ENCODE results near the gene B2M. TPM values are rescaled to one million over a fixed set of nuclear protein-coding genes. Genes with fewer than 3 reads are reported as not detected.

The B2M gene
- total RNA-seq, 1 experiment from 2014 or later: 605 TPM

DNA sequence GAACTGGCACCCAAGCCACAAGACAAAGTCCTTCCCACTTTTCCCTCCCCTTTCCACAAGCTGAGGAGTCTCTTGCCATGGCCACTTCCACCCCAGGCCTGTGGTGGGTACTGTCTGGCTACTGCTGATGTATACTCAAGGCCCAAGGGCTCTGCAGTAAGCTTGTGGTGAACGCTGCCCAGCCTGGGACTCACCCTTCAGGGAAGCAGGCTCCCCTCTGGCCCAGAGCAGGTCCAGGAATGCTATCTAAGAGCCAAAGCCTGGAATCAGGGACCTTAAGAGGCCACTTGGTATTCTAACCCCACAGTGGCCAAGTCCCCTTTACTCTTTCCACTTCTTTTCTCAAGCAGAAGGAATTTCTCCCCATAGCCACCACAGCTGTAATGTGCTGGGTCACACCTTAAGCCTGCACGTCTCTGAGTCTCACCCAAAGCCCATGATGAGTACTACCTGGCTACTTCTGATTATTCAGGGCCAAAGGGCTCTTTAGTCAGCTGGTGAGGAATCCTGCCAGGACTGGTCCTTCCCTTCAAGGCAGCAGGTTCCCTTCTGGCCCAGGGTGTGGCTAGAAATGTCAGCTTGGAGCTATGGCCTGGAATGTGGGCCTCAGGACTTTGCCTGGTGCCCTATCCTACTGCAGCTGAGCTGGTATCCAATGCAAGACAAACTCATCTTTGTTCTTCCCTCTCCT is 4.2 kb upstream of the B2M start:
- intact Hi-C loops (cut with micrococcal nuclease): no loop called here
- Mint-ChIP-seq H3K4me1 (ENCODE audit: insufficient read depth, unreplicated experiment) (no peaks in the 10 kb centered on the region), H3K27me3 (ENCODE audit: insufficient read depth, unreplicated experiment) (no peaks in the 10 kb centered on the region), H3K36me3 (ENCODE audit: insufficient read depth, unreplicated experiment) (peaks cover 11% of the 10 kb centered on the region), H3K27ac (ENCODE audit: low read depth, unreplicated experiment) (no peak overlapping the region), H3K9me3 (ENCODE audit: unreplicated experiment) (no peaks in the 10 kb centered on the region), H3K4me3 (ENCODE audit: unreplicated experiment) (no peak overlapping the region)
- TF ChIP-seq, protein P1, sequence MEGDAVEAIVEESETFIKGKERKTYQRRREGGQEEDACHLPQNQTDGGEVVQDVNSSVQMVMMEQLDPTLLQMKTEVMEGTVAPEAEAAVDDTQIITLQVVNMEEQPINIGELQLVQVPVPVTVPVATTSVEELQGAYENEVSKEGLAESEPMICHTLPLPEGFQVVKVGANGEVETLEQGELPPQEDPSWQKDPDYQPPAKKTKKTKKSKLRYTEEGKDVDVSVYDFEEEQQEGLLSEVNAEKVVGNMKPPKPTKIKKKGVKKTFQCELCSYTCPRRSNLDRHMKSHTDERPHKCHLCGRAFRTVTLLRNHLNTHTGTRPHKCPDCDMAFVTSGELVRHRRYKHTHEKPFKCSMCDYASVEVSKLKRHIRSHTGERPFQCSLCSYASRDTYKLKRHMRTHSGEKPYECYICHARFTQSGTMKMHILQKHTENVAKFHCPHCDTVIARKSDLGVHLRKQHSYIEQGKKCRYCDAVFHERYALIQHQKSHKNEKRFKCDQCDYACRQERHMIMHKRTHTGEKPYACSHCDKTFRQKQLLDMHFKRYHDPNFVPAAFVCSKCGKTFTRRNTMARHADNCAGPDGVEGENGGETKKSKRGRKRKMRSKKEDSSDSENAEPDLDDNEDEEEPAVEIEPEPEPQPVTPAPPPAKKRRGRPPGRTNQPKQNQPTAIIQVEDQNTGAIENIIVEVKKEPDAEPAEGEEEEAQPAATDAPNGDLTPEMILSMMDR (IDR thresholded peaks at IDR 0.05; ENCODE audit: unreplicated experiment): no peak
- POLR2A ChIA-PET: interaction anchor here (0.6 to 2.8 kb wide), 4 partner anchors 8 to 69 kb away, joined by 3 to 12 read pairs (median 6); partner anchors contain the start of gene SPG11
- CTCF ChIA-PET: interaction anchor here (0.7 to 3.0 kb wide), 4 partner anchors 30 to 135 kb away, joined by 3 to 15 read pairs (median 4); partner anchors contain the start of gene SPG11
- no peak for DNase-seq (ENCODE audit: unreplicated experiment)
- no TSS peak for BruUV-seq (replicated peaks)

DNA sequence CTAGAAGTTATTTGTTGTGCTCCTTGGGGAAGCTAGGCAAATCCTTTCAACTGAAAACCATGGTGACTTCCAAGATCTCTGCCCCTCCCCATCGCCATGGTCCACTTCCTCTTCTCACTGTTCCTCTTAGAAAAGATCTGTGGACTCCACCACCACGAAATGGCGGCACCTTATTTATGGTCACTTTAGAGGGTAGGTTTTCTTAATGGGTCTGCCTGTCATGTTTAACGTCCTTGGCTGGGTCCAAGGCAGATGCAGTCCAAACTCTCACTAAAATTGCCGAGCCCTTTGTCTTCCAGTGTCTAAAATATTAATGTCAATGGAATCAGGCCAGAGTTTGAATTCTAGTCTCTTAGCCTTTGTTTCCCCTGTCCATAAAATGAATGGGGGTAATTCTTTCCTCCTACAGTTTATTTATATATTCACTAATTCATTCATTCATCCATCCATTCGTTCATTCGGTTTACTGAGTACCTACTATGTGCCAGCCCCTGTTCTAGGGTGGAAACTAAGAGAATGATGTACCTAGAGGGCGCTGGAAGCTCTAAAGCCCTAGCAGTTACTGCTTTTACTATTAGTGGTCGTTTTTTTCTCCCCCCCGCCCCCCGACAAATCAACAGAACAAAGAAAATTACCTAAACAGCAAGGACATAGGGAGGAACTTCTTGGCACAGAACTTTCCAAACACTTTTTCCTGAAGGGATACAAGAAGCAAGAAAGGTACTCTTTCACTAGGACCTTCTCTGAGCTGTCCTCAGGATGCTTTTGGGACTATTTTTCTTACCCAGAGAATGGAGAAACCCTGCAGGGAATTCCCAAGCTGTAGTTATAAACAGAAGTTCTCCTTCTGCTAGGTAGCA is 851 bp upstream of the B2M start:
- Mint-ChIP-seq H3K4me1 (ENCODE audit: insufficient read depth, unreplicated experiment) (peaks cover 21% of the 10 kb centered on the region), H3K4me3 (ENCODE audit: unreplicated experiment) (peak overlapping the region; percentile 92), H3K27me3 (ENCODE audit: insufficient read depth, unreplicated experiment) (no peaks in the 10 kb centered on the region), H3K9me3 (ENCODE audit: unreplicated experiment) (no peaks in the 10 kb centered on the region), H3K27ac (ENCODE audit: low read depth, unreplicated experiment) (peak overlapping the region; percentile 96), H3K36me3 (ENCODE audit: insufficient read depth, unreplicated experiment) (peaks cover 31% of the 10 kb centered on the region)
- BruUV-seq (replicated peaks): TSS peak; percentile 66
- ChIA-PET CTCF (interaction anchor here (0.6 to 2.7 kb wide), 10 partner anchors 10 to 47 kb away, joined by 3 to 25 read pairs (median 4); partner anchors contain the start of genes SPG11 and TRIM69), POLR2A (interaction anchor here (0.6 to 7.2 kb wide), 24 partner anchors 12 to 921 kb away, joined by 3 to 340 read pairs (median 4); partner anchors contain the start of genes CTDSPL2, EIF3J, SPG11 and TRIM69)
- TF ChIP-seq, protein P1 (IDR thresholded peaks at IDR 0.05; ENCODE audit: unreplicated experiment): no peak
- intact Hi-C loops (cut with micrococcal nuclease): loop anchor here (1.0 kb wide), 1 partner anchor 47 kb away; the partner anchor contains the start of gene SPG11
- DNase-seq (ENCODE audit: unreplicated experiment): peak; percentile 28

DNA sequence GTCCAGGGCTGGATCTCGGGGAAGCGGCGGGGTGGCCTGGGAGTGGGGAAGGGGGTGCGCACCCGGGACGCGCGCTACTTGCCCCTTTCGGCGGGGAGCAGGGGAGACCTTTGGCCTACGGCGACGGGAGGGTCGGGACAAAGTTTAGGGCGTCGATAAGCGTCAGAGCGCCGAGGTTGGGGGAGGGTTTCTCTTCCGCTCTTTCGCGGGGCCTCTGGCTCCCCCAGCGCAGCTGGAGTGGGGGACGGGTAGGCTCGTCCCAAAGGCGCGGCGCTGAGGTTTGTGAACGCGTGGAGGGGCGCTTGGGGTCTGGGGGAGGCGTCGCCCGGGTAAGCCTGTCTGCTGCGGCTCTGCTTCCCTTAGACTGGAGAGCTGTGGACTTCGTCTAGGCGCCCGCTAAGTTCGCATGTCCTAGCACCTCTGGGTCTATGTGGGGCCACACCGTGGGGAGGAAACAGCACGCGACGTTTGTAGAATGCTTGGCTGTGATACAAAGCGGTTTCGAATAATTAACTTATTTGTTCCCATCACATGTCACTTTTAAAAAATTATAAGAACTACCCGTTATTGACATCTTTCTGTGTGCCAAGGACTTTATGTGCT is 527 bp downstream of the B2M start:
- peak; percentile 41 for DNase-seq (ENCODE audit: unreplicated experiment)
- CTCF ChIA-PET: interaction anchor here (0.6 to 2.9 kb wide), 6 partner anchors 25 to 111 kb away, joined by 4 to 25 read pairs (median 13); partner anchors contain the start of genes SPG11 and TRIM69
- TSS peak; percentile 62 for BruUV-seq (replicated peaks)
- POLR2A ChIA-PET: interaction anchor here (0.6 to 7.2 kb wide), 22 partner anchors 10 to 489 kb away, joined by 3 to 340 read pairs (median 4); partner anchors contain the start of genes CTDSPL2, EIF3J, SPG11 and TRIM69
- Mint-ChIP-seq H3K27ac (ENCODE audit: low read depth, unreplicated experiment) (peak overlapping the region; percentile 96), H3K36me3 (ENCODE audit: insufficient read depth, unreplicated experiment) (peaks cover 42% of the 10 kb centered on the region), H3K27me3 (ENCODE audit: insufficient read depth, unreplicated experiment) (no peaks in the 10 kb centered on the region), H3K4me3 (ENCODE audit: unreplicated experiment) (peak overlapping the region; percentile 92), H3K4me1 (ENCODE audit: insufficient read depth, unreplicated experiment) (peaks cover 23% of the 10 kb centered on the region), H3K9me3 (ENCODE audit: unreplicated experiment) (no peaks in the 10 kb centered on the region)
- intact Hi-C loops (cut with micrococcal nuclease): loop anchor here (1.0 kb wide), 1 partner anchor 49 kb away; the partner anchor contains the start of gene SPG11
- TF ChIP-seq, protein P1 (IDR thresholded peaks at IDR 0.05; ENCODE audit: unreplicated experiment): no peak

All from MCF 10A (cell line).